Central memory CD4-positive, alpha-beta T cell (primary cell): ENCODE measurements around the gene MYH11.
A peak's percentile ranks its signal among the peaks of the same experiment; 100 is the strongest.

Source experiments
- DNase-seq: peaks from one replicate; pipeline ENCODE4 v3.0.0; 2022

MYH11 gene

DNA sequence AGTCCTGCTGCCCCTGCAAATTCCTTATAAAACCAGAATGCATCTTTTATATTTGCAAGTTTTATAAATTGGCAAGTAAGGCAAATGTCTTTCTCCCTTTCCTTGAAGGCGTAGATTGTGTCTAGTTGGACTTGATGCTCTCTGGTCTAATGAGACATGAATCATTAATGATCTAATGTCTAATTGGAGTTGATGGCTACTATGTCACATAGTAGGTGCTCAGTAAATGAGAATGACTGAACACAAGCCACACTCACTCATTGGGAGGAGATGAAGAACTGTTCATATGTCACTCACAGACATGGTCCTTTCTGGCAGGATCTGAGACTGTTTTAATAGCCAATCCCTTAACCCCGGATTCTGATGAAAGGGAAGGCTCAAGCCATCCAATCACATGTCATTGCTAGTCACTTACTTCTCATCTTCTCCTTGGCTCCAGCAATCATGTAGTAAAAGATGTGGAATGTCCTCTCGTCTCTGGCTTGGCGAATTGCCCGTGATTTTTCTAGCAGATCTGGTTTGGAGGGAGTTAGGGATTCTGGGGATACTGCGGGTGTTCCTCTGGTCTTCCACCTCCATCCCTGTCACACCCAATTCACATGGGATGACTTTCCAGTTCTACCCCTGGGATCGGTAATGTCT lies 81.0 kb downstream of the MYH11 start:
- DNase-seq: no peak

DNA sequence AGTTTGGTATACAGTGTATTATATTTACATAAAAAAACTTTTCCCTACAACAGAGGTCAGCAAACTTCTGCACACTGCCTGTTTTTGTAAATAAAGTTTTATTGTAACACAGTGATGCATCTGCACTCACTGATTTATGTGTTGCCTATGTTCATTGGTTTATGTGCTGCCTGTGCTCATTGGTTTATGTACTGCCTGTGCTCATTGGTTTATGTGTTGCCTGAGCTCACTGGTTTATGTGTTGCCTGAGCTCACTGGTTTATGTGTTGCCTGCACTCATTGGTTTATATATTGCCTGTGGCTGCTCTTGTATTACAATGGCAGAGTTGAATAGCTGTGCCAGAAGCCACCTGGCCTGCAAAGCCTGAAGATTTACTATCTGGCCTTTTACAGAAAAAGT lies 81.6 kb downstream of the MYH11 start:
- DNase-seq: no peak

GRCh38 chr16:15773968-15774367 lies 82.9 kb downstream of the MYH11 start:
- DNase-seq: no peak

GRCh38 chr16:15772579-15773293 lies 84.1 kb downstream of the MYH11 start:
- DNase-seq: no peak

DNA sequence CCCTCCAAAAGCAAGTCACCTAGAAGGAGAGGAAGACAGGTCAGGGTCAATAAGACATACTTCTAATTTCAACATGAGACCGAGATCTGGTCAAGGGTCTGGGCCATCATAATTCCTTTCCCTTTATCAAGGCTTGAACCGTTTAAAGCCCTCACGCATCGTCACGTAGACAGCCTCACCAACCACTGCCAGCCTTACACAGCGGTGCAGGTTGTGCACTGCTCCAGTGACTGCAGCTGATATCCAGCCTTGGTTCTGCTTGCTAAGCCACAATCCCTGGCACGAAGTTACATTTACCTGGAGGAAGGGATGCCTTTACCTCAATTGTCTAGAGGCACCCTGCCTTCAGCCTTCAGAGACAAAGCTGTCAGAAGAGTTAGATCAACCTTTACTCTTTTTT lies 85.1 kb downstream of the MYH11 start:
- no peak for DNase-seq

DNA sequence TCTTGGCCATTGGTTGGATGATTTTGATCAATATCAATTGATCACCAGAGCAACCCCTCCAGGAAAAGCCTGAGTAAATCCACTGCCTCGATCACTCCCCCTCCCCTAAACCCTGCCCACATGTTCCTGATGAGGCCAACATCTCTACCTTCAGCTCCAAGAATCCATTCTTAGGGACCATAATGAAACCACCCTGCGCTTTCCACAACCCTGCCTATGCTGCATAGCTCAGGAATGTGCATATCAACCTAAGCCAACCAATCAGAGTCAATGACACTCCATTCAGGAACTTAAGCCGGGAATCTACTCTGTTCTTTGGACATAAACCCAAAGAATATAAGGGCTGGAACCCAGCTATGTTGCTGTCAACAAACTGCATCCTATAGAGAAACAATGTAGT lies 86.3 kb downstream of the MYH11 start:
- no peak for DNase-seq

- no peak for DNase-seq
Observed at GRCh38 chr16:15770107-15770506, 86.7 kb downstream of the MYH11 start.

- no peak for DNase-seq
Observed at GRCh38 chr16:15769239-15769638, 87.6 kb downstream of the MYH11 start.

DNA sequence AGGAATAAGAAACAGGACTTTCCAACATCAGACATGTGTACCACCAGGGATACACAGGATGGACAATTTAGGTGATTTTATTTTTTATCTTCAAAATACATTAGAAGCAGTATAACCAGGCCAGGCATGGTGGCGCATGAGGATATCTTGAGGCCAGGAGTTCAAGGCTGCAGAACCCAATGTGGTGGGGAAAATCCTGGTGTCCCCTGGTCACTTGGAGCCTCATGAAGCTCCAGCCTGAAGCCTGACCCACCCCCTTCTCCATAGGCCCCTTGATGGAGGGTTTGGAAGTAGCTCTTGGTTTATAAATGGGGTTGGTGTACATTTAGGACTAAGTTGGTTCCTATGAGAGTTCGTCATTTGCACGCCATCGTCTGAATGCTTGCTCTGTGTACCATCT lies 88.6 kb downstream of the MYH11 start:
- no peak for DNase-seq

DNA sequence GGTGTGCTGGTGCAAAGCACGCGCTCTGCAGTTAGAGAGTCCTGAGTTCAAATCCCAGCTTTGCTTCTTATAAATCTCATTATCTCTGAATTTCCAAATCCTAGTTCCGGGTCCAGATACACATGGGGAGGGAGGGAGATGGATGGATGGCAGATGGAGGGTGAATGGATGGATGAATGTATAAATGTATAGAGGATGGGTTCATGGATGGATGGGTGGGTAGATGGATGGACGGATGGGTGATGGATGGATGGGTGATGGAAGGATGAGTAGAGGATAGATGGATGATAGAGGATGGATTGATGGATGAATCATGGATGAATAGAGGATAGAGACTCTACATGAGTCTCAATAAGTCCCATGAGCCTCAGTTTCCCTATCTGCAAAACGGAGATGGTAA lies 89.9 kb downstream of the MYH11 start:
- no peak for DNase-seq

DNA sequence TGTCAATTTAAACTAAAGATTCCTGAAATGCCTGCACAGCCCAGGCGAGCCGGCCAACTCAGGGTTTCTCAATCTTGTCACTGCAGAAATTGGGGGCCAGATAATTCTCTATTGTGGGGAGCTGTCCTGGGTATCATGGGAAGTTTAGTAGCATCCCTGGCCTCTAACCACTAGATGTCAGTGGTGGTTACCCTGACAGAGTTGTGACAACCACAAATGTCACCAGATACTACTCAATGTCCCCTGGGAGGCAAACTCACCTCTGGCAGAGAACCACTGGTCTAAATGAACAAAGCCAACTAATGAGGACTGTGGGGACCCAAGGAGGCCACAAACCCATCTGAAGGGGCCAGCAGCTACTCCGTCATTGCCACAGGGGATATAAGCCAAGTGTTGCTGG lies 90.9 kb downstream of the MYH11 start:
- DNase-seq: peak; percentile 19

DNA sequence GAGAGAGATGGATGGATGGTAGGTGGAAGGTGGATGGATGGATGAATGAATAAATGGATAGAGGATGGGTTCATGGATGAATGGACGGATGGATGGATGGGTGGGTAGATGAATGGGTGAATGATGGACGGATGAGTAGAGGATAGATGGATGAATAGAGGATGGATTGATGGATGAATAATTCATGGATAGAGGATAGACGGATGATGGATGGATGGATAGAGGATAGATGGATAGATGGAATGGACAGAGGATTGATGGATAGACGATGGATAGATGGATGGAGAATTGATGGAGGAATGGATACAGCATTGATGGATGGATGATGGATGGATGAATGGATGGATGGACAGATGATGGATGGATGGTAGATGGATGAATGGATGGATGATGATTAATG lies 91.7 kb downstream of the MYH11 start:
- no peak for DNase-seq

DNA sequence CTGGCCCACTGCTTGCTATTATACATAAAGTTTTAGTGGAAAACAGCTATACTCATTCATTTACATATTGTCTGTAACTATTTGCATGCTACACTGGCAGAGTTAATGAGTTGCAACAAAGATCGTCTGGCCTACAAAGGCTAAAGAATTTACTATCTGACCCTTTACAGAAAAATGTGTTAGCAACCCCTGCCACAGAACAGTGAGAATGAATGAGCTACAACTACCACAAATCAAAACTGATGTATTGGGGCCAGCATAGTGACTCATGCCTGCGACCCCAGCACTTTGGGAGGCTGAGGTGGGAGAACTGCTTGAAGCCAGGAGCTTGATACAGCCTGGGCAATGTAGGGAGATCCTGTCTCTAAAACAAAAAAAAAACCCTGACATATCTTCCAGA lies 92.7 kb downstream of the MYH11 start:
- no peak for DNase-seq

DNA sequence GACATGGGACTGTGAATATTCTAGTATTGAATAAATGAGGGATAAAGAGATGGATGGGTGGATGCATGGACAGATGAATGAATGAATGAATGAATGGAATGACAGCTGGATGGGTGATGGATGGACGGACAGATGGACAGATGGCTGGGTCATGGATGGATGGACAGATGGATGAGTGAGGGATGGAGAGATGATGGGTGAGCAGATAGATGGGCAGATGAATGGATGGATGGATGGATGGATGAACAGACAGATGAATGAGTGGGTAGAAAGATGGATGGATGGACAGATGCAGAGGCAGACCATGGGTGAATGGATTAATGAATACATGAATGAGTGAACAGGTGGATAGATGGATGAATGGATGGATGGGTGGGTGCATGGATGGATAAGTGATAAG lies 96.7 kb downstream of the MYH11 start:
- no peak for DNase-seq

- no peak for DNase-seq
Observed at GRCh38 chr16:15759070-15759469, 97.8 kb downstream of the MYH11 start.

DNA sequence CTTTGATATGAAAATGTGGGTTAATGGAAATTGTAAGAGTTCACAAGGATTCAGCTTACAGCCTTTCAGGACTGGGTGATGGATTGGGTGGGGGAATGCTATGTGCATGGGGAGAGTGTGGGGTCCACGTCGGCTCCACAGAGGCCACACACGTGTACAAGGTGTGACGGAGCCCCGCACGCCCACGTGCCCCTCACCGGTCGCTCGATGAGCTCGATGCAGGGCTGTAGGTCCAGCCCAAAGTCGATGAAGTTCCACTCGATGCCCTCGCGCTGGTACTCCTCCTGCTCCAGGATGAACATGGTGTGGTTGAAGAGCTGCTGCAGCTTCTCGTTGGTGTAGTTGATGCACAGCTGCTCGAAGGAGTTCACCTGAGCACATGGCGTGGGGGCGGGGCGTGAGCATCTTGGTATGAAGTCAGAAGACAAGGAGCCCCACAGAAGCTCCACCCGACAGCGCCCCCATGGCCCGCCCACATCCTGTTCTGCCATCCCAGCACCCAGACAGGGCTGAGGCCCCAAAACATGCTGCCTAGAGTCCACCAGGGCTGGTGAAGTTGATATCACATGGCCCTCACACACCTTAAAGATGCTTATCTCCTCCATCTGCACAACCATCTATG lies 99.1 kb downstream of the MYH11 start:
- no peak for DNase-seq

DNA sequence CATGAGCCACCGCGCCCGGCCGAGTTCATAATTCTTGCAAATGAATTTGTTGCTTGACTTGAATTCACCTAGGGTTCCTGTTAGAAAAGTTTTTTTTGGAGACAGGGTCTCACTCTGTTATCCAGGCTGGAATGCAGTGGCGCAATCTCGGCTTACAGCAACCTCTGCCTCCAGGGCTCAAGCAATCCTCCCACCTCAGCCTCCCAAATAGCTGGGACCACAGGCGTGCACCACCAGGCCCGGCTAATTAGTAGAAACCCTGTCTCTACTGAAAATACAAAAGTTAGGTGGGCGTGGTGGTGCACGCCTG lies 99.8 kb downstream of the MYH11 start:
- no peak for DNase-seq

DNA sequence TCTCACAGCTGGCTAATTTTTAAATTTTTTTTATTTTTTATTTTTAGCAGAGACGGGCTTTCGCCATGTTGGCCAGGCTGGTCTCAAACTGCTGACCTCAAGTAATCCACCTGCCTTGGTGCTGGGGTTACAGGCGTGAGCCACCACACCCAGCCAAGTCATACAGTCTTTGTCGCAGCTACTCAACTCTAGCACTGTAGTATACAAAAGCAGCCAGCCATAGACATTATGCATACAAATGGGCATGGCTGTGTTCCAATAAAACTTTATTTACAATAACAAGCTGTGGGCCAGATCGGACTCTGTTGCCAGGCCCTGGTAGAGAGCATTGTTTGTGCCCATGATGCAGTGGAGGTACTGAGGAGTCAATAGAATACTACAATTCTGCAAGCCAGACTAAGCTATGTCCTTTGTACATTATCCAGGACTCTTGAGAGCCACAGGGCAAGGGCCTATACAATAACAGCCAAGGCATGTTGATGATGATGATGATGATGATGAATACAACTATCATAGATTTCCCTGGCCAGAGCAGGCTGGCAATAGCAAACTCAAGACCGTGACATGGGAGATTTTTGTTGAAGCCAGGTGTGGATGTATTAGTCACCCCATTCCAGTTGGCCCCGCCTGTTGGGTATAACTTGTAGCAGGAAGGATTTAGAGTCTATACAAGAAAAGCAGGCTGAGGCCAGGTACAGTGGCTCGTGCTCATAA lies 101.8 kb downstream of the MYH11 start:
- no peak for DNase-seq

- no peak for DNase-seq
Observed at GRCh38 chr16:15752717-15753488, 103.9 kb downstream of the MYH11 start.

- no peak for DNase-seq
Observed at GRCh38 chr16:15751940-15752339, 104.9 kb downstream of the MYH11 start.

GRCh38 chr16:15749985-15750384 lies 106.8 kb downstream of the MYH11 start:
- DNase-seq: no peak

GRCh38 chr16:15749371-15749770 lies 107.5 kb downstream of the MYH11 start:
- DNase-seq: no peak

DNA sequence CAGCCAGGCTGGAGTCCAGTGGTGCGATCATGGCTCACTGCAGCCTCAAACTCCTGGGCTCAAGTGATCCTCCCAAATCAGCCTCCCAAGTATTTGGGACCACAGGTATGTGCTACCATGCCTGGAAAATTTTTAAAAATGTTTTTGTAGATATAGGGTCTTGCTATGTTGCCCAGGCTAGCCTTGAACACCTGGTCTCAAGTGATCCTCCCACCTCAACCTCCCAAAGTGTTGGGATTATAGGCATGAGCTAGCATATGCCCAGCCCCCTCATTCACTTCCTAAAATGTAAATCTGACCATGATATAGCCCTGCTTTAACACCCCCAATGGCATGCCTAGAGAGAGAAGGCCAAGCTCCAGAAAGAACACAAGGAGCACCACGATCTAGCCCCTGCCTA lies 108.2 kb downstream of the MYH11 start:
- DNase-seq: no peak
